Hematopoietic multipotent progenitor cell treated with erythropoietin and hydrocortisone succinate and interleukin-3 and kit ligand, for 6 days (in vitro differentiated cells): ENCODE measurements around the gene VWA2.

ENCODE experiments used
- DNase-seq: peaks from one replicate; pipeline ENCODE4 v3.0.0-alpha.2; 2015

VWA2 gene

DNA sequence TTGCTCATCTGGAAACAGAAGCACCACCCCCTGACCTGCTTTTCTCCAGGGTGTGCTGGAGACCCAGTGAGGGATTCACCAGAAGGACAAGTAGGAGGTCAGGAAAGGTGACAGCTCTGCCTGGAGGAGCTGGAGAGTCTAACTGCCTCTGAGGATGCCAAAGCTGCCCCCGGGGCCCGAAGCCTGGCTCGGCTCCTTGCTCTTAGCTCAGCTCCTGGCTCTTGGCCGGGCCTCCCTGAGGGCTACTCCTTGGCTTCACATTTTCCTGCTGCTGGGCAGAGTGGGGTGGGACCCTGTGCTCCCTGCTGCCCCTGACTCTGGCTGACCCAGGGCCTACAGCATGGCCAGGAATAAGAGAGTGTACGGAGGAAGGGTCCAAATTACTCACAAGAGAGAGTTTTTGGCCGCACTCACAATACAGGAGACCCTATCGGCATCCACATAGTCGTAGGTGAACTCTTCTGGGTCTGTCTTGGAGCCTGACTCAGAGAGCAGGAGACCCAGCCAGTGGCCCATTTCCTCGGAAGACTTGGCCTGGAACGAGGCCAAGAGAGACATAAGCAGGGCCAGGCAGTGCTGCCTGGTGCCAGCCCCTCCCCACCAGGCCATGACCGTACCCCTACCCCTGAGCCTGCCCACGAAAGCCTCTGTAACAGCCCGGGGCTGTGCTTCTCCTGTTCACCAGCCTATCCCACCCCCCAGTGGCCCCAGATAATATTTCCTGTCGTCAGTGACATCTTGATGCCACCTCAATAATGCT is 63.1 kb downstream of the VWA2 start:
- DNase-seq: no peak

DNA sequence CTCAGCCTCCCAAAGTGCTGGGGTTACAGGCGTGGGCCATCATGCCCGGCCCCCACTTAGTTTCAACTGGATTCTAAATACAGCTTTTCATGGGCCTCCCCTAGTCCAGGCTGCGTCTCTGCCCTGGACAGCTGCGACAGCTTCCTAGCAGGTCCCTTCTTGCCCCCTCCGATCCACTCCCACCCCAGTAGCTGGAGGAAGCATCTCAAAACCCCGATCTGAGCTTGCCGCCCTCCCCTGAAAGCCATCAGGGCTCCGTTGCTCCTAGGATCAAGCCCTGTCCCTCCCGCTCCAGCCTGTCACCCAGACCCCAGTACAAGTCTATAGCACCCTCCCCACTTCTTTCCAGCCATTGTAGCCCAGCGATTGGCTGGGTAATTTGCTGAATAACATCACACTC is 64.5 kb downstream of the VWA2 start:
- DNase-seq: no peak

DNA sequence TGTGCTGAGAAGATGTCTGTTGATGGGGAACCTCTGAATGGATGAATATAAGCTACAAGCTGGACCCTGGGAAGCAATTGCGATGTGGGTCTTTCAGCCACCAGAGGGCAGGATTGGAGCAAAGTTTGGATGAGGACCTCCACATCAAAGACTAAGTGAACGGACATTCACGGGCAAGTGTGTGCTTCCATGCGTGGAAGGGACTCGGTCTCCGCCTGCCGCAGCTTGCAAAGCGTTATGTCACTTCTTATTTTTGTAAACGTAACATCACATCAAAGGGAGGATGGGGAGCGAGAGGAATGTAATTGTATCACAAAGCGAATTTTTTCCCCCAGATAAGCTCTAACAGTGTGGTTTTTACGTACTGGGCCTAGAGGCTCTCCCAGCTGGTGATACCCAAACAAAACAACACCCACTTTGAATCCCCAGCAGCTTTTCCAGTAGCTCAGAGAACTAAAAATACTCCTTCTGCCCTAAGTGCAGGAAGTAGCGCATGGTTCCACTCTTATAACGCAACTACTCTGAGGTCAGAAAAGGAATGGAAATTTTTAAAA is 65.0 kb downstream of the VWA2 start:
- peak; percentile 92 for DNase-seq

DNA sequence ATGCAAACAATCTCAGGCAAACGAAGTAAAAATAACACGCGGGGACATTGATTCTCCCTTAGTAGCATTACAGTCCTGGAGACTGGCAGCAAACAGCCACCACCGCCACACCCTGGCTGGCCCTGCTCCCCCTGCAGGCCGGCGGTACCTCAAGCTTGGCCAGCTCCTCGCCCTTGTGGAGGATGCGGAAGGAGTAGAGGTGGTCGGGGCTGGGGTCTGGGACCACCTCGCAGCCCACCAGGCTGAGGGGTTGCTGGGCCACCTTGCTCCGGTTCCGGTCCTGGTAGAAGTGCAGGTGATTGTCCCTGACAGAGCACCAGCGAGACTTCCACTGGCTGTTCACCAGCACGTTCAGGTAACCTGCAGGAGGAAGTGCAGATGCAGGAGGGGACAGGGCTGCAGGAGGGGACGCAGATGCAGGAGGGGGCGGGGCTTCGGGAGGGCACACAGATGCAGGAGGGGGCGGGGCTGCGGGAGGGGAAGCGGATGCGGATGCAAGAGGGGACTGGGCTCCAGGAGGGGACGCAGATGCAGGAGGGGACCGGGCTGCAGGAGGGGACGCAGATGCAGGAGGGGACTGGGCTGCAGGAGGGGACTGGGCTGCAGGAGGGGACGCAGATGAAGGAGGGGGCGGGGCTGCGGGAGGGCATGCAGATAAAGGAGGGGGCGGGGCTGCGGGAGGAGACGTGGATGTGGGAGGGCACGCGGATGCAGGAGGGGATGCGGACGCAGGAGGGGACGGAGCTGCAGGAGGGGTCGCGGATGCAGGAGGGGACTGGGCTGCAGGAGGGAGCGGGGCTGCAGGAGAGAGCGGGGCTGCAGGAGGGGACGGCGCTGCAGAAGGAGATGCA is 65.7 kb downstream of the VWA2 start:
- DNase-seq: peak; percentile 72

DNA sequence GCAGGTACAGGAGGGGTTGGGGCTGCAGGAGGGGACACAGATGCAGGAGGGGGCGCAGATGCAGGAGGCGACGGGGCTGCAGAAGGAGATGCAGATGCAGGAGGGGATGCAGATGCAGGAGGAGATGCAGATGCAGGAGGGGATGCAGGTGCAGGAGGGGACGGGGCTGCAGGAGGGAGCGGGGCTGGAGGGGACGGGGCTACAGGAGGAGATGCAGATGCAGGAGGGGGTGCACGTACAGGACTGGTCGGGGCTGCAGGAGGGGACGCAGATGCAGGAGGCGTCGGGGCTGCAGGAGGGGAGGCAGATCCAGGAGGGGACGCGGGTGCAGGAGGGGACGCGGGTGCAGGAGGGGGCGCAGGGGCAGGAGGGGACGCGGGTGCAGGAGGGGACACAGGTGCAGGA is 66.5 kb downstream of the VWA2 start:
- DNase-seq: no peak

DNA sequence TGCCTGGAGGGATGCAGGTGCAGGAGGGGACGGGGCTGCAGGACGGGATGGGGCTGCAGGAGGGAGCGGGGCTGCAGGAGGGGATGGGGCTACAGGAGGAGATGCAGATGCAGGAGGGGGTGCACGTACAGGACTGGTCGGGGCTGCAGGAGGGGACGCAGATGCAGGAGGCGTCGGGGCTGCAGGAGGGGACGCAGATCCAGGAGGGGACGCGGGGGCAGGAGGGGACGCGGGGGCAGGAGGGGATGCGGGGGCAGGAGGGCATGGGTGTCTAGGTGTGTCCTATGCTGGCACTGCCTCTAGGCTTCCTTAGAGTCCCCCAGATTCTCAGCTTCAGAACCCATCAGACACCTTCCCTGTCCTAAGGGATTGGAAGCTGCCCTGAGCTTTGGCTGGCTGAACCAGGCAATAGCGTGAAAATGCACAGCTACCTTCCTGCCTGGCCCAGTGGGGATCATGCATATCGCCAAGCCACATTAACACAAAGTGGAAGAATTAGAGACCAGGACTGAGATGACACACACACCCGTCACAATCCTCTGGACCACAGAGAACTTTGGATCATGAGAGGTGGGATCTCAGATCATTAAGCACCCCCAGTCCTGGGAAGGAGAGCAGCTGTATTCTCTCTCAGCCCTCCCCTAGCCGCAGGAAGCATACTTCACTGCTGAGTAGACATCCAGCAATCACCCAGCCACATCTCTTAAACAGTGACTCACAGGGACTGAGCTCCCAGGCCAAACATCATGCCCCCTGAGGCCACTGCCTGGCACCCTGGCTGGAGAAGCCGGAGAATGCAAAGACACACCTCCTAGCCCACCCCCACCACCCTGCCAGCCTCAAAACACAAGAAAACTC is 67.3 kb downstream of the VWA2 start:
- no peak for DNase-seq

DNA sequence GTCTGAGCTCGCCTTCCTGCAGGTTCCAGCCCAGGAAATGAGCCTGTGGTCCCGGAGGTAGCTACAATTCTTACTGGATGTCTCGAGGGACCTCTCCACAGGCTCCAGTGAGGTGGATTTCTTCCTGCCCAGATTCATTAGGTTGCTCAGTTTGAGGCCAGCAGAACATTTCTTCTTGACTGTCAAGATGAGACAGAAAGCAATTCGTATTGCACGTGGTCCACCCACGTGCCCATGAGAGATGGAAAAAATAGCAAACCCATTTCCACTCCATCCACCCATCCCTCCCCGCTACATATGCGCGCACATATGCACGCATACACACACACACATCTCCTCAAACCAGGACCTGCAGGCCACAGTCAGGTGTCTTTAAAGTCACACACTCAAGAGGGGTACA is 68.7 kb downstream of the VWA2 start:
- DNase-seq: no peak

DNA sequence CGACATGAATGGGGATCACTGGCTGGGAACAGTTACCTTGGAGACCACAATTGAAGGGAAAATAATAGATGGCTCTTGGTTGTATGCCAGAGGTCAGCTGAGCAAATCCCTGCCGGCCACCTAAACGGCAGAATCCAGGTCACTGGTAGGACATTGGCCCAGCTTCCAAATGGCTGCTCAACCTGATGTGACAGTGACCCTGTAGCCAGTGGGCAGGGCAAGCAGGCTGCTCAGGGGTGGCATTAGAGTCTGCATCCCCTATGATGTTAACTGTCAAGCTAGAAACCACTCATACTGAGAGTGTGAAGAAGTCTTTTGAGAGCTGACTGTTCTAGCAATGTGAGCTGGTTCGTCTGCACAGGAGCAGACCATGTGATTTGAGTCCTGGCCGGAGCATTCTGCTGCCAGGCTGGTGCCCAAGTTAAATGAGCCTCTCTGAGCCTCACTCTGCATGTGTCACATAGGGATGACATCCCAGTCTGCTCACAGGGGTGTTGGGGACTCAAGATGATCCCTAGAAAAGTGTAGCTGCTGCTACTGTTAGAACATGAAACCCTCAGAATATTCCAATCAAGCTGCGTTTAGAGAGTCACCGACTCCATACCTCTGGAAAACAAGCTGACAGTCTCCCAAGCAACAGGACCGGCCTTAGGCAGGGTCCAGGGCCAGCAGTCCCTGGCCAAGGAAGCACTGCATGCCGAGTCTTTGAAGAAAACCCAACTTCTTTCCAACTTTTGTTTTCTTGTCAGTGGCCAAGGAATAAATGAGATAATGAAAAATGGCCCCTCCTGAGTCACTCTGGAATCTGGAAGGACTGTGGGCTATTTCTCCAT is 69.7 kb downstream of the VWA2 start:
- DNase-seq: no peak

DNA sequence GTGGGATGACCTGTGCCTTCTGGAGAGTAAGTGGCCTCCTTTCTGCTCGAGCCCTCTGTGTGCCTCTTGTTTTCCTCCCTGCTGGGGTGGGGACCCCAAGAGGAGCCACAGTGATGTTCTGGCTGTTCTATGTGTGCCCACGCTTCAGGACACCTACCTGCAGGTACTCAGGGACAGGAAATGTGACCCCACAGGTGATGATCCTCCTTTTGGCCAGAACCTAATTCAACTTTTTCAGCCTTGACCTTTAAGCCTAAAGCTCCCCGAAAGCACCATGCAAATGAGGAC is 70.3 kb downstream of the VWA2 start:
- no peak for DNase-seq

DNA sequence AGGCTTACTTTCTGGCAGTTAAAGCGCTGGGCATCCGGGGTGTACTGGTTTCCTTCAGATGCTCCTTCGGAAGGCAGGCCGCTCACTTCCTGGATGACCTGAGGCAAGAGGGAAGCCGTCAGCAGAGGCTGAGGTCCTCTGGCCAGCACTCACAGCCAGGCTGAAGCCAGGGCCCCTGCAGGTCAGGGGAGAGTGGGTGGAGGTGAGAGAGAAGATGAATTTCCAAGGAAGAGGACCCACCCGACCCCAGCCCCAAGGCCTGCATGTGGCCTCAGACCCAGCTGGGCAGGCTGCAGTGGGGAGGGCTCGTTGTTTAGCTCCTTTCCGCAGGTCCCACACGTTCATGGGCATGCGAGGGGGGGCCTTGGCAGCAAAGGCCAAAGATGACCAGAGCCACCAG is 71.3 kb downstream of the VWA2 start:
- no peak for DNase-seq

DNA sequence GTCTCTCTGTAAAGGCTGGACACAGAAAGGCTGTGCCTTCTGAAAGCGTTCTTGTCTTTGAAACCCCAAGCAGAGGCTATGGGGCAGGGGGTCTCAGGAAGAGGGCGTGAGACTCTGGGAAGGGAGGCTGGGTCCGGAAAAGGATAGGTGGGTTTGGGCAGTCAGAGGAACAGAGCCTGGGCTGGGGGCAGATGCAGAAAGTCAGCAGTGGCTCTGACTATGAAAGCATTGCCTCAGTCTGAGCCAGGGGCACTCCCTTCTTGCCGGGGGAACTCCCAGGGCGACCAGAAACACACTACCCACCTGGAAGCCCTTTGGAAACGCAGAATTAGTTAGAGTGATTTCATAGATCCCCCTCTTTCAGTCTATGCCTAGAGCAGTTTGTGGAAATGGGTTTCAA is 72.0 kb downstream of the VWA2 start:
- no peak for DNase-seq

DNA sequence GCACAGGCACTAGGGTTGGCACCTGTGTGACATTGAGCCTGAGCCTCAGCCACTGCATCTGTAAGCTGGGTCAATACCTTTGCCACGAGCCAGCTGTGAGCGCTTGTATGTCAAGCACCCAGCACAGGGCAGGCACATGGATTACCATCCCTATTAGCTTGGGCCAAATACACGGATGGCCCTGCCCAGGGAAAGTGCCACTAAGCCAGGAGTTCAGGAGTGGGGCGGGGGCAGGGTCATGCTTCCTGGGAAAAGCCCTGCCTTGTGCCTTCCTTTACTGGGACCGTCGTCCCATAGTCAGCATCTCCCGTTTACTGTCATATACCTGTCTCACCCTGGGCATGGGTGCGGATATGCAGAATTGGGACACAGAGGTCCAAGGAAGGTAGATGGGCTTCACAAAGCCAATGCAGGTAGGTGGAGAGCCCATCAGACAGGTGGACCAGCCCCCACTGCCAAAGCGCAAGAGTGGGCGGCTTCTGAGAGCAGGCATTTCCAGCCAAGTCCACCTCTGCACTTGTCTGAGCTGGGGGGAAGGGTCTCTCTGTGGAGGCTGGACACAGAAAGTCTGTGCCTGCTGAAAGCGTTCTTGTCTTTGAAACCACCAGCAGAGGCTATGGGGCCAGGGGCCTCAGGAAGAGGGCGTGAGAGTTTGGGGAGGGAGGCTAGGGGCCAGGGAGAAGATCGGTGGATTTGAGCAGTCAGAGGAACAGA is 72.6 kb downstream of the VWA2 start:
- DNase-seq: no peak

DNA sequence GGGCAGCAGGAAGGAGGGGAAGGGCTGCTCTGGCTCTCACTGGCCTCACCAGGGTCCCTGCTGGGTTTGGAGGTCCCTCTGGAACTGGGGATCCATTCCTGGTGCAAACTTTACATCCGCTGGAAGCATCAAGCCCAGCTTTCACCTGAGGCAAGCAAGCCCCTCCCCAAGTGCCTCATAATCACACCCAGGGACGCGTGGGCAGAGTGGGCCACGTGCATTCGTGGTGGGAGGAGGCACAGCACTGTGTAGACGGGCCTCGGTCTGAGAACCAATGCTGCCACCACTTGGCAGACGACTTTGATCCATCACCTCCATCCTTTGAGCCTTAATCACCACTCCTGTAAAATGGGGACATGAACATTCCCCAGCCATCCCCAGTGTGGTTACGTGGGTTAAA is 74.1 kb downstream of the VWA2 start:
- DNase-seq: no peak

DNA sequence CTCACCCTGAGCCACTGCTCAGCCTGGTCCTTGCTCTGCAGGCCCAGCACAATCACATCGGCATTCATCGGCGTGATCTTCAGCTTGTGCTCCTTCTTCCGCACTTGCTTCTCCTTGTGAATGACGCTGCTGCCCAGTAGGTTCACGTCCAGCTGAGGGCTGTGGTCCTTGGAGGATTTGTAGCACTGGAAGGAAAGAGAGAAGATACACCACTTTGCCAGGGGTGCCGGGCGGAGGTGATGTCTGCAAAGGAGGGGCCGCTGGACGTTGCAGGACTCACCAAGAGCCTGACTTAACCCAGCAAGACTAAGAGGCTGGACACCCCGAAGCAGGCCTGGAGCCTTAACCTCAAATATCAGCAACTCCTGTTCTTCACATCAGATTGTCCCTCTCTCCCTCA is 74.8 kb downstream of the VWA2 start:
- no peak for DNase-seq

DNA sequence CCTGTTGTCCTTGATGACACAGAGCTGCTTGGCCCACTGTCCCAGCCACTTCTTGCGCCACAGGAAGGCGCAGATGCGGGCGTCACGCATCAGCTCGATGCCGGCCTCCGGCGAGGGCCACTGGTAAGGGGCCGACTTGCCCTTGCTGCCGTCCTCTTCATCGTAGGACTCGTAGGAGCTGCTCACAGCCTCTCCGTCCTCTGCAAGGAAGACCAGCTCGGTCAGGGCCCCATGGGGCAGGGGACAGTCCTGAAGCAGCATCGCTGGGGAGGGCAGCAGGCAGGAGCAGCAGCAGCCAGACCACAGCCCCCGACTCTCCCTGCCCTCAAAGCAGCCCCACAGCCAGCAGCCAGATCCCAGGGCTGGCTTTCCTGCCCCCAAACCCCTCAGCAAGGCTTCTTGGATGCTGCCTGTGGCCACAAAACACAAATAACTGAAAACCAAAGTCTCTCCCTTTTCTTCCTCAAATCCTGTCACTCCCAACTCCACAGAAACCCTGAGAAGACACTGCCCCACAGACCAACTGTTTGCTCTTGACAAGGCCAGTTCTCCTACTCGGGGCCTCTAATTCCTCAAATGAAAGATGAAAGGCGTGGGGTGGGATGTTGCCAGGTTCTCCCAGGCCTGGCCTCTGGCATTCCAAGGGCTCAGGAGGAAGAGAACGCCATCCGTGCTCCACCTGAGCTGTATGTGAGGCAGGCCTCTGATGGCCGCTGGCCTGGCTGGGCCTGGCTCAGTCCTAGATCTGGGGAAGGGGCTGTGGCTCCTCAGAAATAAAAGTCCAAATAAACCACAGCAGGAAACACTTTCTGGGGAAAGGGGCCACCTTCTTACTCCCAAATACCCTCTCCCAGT is 76.7 kb downstream of the VWA2 start:
- DNase-seq: no peak

DNA sequence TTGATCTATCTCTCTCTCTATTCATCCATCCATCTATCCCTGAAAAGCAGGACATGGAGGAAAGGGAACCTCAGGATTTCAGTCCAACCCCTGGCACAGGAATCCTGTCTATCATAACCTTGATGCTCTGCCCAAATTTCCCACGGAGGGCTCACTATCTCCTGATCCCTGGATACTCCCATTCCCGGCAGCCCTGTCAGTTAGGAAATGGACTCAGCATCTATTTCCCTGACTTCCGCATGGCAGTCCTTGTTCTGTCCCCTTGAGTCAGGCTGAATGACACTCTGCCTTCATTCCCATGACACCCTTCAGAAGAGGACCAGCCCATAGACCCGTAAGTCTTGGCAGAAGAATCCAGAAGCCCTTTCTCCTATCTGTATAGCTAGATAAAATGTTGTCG is 77.7 kb downstream of the VWA2 start:
- DNase-seq: no peak

DNA sequence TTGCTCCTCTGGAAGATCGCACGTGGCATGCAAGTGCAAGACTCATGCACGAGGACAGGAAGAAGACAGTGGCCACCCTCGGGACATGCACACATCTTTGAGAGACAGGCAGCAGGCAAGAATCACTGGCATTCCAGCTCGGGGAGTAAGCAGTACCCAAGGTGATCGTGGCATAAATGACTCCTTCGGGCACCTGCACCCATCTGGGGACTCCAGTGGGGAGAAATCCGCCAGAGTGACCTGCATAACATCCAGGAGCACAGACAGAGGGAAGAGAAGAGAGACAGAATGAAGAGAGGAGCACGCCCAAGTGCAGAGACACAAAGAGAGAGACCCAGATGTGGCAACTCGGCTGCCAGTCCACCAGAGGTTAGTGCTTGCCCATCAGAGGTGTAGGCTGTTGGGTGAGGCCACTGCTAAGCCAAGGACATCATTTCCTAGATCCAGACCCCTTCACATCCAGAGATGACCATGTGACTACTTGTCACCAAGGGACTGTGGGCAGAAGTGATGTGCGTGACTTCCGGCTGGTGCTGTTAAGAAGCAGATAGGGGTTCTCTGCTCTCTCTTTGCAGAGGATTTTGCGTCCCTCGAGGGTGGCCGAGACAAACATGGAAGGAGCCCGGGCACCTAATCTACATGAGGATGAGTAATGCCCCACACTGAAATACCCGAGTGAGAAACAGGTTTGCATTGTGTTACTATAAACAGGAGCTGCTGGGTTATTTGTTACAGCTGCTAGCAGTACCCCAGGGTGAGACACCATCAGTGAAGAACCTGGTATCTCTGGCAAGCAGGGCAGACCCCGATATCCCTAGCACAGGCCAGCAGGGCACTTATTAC is 80.6 kb downstream of the VWA2 start:
- DNase-seq: no peak

DNA sequence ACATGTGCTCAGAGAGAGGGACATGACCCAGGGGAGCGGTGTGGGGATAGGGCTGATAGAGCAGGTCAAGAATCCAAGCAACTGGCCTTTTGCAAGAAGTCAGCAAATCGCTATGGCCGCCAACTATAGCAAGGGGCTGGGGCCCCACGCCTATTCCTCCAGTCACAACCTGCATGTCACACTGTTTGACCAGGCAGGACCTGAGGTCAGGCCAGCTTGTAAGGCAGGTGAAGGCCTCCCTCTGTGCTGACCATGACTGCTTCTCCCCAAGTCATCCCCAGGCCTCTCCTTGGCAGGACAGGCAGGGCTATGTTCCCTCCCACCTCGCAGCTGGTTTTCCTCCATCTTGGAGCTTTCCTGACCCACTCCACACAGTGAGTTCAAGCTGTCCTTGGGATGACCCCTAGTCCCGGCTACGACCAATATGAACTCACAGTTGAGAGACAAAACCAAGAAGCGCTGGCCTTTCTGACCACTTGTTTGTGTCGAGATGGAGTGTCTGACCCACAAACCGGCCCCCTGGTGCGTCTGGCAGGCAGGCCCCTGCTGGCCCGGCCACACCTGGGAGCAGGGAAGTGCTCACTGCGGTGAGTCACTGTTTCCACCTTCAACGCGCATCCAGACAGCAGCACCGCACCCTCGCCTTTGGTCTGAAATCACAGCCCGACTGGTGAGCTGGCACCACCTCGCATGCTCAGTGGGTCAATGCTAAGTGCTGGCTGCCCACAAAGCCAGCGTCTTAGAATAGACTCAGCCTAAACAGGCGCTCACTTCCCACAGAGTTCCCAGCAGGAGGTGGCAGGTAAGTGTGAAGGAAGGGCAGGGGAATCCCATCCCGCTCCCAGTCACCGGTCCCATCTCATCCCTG is 81.4 kb downstream of the VWA2 start:
- no peak for DNase-seq

DNA sequence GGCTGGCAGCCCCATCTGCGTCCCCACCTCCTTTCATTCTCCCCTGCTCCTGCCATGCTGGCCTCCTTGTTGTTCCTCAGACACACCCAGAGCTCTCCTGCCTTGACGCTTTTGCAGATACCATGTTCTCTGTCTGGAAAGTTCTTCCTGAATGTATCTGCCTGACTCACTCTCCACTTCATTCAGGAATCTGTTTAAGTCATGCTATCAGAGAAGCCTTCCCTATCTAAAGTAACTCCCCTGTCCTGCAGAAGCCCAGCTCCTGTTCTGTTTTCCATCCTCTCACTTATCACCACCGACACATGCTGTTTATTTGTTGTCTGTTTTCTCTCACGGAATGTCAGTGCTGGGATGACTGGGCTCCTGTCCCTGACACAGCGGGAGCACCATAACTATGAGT is 83.3 kb downstream of the VWA2 start:
- DNase-seq: no peak
